ENCODE results near the gene IFT25. TPM values are rescaled to one million over a fixed set of nuclear protein-coding genes. Genes with fewer than 3 reads are reported as not detected.

Gene IFT25
- total RNA-seq, 1 donor from 2014 or later = 27.7 TPM

DNA sequence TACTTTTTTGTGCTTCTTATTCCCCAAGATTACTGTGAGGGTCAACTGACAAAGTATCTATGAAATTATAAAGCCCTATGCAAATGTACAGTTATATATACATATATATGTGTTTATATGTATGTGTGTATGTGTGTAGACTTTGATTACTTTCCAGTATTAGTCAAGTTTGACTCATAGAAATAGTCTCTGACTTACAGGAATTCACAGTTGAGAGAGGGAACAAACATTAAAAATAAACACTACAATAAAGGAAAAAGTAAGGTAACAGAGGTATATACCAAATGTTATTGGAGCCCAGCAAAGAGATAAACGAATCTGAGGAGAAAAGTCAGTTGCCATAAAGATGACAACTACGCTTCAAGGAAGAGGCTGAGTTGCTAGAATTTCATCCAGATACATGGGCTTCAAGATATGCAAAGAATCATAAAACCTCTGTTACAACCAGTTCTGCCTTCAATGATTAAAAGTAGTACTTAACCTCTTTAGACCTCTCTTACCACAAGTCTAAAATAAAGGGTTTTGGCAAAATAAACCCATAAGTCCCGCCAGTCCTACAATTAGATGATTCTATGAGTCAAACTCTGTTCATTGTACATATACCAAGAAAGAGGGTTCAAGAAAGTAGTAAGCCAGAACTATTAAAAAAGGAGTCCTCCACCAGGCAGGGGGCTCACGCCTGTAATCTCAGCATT, 7.2 kb downstream of the IFT25 start:
- Mint-ChIP-seq H3K36me3 (ENCODE audit: low read depth, unreplicated experiment) (peaks cover 17% of the 10 kb centered on the region), H3K27ac (ENCODE audit: unreplicated experiment) (no peak overlapping the region), H3K27me3 (ENCODE audit: unreplicated experiment) (no peaks in the 10 kb centered on the region), H3K9me3 (ENCODE audit: unreplicated experiment) (no peaks in the 10 kb centered on the region), H3K4me3 (ENCODE audit: unreplicated experiment) (no peak overlapping the region), H3K4me1 (ENCODE audit: unreplicated experiment) (no peaks in the 10 kb centered on the region)
- DNase-seq (ENCODE audit: low spot score) = no peak
- TF ChIP-seq, protein P1, sequence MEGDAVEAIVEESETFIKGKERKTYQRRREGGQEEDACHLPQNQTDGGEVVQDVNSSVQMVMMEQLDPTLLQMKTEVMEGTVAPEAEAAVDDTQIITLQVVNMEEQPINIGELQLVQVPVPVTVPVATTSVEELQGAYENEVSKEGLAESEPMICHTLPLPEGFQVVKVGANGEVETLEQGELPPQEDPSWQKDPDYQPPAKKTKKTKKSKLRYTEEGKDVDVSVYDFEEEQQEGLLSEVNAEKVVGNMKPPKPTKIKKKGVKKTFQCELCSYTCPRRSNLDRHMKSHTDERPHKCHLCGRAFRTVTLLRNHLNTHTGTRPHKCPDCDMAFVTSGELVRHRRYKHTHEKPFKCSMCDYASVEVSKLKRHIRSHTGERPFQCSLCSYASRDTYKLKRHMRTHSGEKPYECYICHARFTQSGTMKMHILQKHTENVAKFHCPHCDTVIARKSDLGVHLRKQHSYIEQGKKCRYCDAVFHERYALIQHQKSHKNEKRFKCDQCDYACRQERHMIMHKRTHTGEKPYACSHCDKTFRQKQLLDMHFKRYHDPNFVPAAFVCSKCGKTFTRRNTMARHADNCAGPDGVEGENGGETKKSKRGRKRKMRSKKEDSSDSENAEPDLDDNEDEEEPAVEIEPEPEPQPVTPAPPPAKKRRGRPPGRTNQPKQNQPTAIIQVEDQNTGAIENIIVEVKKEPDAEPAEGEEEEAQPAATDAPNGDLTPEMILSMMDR (IDR thresholded peaks at IDR 0.05; ENCODE audit: unreplicated experiment) = no peak

DNA sequence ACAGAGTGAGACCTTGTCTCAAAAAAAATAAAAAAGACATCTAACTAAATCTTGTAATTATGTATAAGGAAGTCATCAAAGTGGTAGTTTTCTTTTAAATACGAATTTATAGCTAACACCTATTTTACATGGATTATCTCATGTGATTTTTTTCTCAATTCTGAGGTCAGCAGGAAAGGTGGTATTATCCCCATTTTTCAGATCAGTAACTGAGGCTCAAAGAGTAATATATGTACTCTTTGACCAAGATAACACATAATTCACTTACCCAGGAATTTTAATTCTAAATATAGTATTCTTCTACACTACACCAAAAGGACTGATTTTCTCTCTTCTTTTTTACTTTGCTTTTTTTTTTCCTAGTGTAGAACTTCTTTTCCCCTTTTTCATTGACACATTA, 9.1 kb downstream of the IFT25 start:
- Mint-ChIP-seq H3K4me1 (ENCODE audit: unreplicated experiment) (no peaks in the 10 kb centered on the region), H3K27me3 (ENCODE audit: unreplicated experiment) (no peaks in the 10 kb centered on the region), H3K36me3 (ENCODE audit: low read depth, unreplicated experiment) (peaks cover 19% of the 10 kb centered on the region), H3K27ac (ENCODE audit: unreplicated experiment) (no peak overlapping the region), H3K9me3 (ENCODE audit: unreplicated experiment) (no peaks in the 10 kb centered on the region), H3K4me3 (ENCODE audit: unreplicated experiment) (no peak overlapping the region)
- TF ChIP-seq, protein P1 (IDR thresholded peaks at IDR 0.05; ENCODE audit: unreplicated experiment) = no peak
- no peak for DNase-seq (ENCODE audit: low spot score)

DNA sequence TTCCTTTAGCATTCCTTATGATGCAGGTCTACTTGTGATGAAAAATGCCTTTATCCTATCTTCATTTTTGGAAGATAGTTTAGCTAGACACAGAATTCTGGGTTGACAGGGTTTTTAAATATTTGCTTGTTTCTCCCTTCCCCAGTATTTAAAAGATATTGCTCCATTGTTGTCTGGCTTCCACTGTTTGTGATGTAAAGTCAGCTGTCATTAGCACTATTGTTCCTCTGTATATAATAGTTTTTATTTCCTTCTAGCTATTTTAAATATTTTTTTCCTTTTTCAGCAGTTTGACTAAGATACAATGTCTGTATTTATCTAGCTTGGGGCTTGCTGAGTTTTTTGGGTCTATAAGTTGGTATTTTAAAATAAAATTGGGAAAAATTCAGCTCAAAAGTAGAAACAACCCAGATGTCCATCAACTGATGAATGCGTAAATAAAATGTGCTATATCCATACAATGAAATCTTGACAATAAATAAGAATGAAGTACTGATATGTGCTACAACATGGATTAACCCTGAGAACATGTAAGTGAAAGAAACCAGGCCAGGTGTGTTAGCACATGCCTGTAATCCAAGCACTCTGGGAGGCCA, 11.2 kb downstream of the IFT25 start:
- Mint-ChIP-seq H3K27me3 (ENCODE audit: unreplicated experiment) (no peaks in the 10 kb centered on the region), H3K36me3 (ENCODE audit: low read depth, unreplicated experiment) (peaks cover 20% of the 10 kb centered on the region), H3K4me3 (ENCODE audit: unreplicated experiment) (no peak overlapping the region), H3K9me3 (ENCODE audit: unreplicated experiment) (no peaks in the 10 kb centered on the region), H3K27ac (ENCODE audit: unreplicated experiment) (no peak overlapping the region), H3K4me1 (ENCODE audit: unreplicated experiment) (peaks cover 2% of the 10 kb centered on the region)
- TF ChIP-seq, protein P1 (IDR thresholded peaks at IDR 0.05; ENCODE audit: unreplicated experiment) = no peak
- no peak for DNase-seq (ENCODE audit: low spot score)

DNA sequence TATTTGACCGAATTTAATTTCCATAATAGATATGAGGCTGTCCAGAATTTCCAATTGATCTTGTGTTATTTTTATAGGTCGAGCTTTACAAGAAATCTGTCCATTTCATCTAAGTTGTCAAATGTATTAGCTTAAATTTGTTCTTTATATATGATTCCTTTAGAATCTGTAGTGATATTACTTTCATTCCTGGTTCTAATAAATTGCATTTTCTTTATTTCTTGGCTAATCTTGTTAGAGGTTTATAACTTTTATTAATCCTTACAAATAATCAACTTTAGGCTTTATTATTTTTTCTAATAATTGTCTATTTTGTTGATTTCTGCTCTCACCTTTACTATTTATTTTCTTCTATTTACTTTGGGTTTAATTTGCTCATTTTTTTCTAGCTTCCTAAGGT, 14.0 kb downstream of the IFT25 start:
- peaks cover 8% of the 10 kb centered on the region for H3K4me1 Mint-ChIP-seq (ENCODE audit: unreplicated experiment)
- H3K27ac Mint-ChIP-seq (ENCODE audit: unreplicated experiment) = no peak overlapping the region
- H3K9me3 Mint-ChIP-seq (ENCODE audit: unreplicated experiment) = no peaks in the 10 kb centered on the region
- DNase-seq (ENCODE audit: low spot score) = no peak
- TF ChIP-seq, protein P1 (IDR thresholded peaks at IDR 0.05; ENCODE audit: unreplicated experiment) = no peak
- H3K36me3 Mint-ChIP-seq (ENCODE audit: low read depth, unreplicated experiment) = peaks cover 29% of the 10 kb centered on the region
- H3K27me3 Mint-ChIP-seq (ENCODE audit: unreplicated experiment) = no peaks in the 10 kb centered on the region
- no peak overlapping the region for H3K4me3 Mint-ChIP-seq (ENCODE audit: unreplicated experiment)

DNA sequence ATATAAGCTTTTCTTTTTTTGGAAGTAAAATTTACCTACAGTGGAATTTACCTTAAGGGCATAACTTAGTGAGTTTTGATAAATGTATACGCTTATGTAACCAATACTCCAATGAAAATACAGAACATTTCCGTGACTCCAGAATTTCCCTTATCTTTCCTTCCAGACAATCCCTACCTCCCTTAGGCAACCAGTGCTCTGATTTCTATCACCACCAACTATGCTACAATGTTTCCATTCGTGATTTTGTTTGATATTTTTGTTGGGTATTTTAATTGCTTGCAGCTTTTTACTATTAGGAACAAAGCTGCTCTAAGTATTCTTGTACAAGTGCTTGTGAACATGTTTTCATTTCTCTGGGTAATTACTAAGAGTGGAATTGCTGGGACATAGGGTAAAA, 14.6 kb downstream of the IFT25 start:
- H3K27me3 Mint-ChIP-seq (ENCODE audit: unreplicated experiment) = no peaks in the 10 kb centered on the region
- H3K4me1 Mint-ChIP-seq (ENCODE audit: unreplicated experiment) = peaks cover 8% of the 10 kb centered on the region
- no peak overlapping the region for H3K27ac Mint-ChIP-seq (ENCODE audit: unreplicated experiment)
- H3K4me3 Mint-ChIP-seq (ENCODE audit: unreplicated experiment) = no peak overlapping the region
- TF ChIP-seq, protein P1 (IDR thresholded peaks at IDR 0.05; ENCODE audit: unreplicated experiment) = no peak
- peaks cover 29% of the 10 kb centered on the region for H3K36me3 Mint-ChIP-seq (ENCODE audit: low read depth, unreplicated experiment)
- no peak for DNase-seq (ENCODE audit: low spot score)
- no peaks in the 10 kb centered on the region for H3K9me3 Mint-ChIP-seq (ENCODE audit: unreplicated experiment)
